NCI-H345 treated with DMSO at 0.1 percent for 48 hours (cell line): ENCODE results near the gene IAPP.
"Not testable (repeated sequence)": the region's sequence is repeated elsewhere in the genome, so short reads cannot be mapped to it uniquely, and the experiment has no call there.

Source experiments
- DNase-seq: peaks from one replicate; lab custom pipeline; 2025; ENCODE audit not compliant: unreplicated experiment; lab: John Stamatoyannopoulos, UW

The IAPP gene

GRCh38 chr12:21372602-21373001 lies at the start of gene IAPP:
IAPP (plus strand) TSS chr12:21372902; CDS start chr12:21373352, 450 bp downstream.
- no peak for DNase-seq

GRCh38 chr12:21323736-21324135 lies 49.0 kb upstream of the IAPP start:
- no peak for DNase-seq

GRCh38 chr12:21324551-21324950 lies 48.2 kb upstream of the IAPP start:
- DNase-seq, result no peak

DNA sequence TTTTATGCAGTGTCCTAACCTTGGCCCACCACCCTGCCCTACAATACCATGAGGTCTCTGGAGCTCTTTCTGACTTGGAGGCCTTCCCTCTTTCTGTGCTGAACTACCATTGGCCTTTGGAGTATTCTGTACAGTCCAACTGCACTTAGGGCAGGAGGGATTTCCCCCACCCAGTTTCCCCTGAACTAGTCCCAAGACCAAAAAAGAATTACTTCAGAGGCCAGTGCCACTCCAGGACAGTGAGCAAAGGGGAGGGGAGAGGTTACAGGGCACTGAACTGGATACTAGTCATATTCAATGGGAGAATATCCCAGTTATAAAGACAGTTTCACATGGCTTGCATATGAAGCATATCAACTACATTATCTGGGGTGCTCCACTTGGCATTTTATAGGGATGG lies 44.1 kb upstream of the IAPP start:
- DNase-seq, result no peak

DNA sequence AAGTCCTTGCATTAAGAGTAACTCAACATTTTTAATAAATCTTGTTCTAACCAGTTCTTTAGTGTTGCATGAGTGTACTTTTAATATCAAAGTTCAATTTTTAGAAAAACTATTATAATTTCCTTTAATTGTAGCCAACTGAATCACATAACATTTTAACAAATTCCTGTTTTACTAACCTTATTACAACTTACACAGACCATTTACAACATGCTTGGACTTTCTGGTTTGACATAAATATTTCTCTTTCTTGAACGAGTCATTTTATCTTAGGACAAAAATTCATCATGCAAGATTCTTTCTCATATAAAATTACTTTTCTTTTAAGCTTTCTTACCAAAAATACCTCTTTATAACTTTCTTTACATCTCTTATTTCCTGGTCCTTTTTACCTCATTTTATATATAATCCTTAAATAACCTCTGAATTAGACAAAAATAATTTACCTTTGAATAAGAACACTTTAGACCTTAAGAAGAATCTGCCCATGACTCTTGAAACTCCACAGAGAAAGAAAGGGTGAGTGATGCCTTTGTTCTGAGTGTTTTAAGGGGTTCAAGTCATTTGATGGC lies 41.9 kb upstream of the IAPP start:
- DNase-seq, result no peak

- DNase-seq, result no peak
Observed at GRCh38 chr12:21334771-21335325, 37.9 kb upstream of the IAPP start, which contains the start of gene SLCO1A2. SLCO1A2 (minus strand) TSS chr12:21334917; CDS start chr12:21334647, 270 bp downstream.

GRCh38 chr12:21336656-21337055 lies 36.0 kb upstream of the IAPP start:
- no peak for DNase-seq

DNA sequence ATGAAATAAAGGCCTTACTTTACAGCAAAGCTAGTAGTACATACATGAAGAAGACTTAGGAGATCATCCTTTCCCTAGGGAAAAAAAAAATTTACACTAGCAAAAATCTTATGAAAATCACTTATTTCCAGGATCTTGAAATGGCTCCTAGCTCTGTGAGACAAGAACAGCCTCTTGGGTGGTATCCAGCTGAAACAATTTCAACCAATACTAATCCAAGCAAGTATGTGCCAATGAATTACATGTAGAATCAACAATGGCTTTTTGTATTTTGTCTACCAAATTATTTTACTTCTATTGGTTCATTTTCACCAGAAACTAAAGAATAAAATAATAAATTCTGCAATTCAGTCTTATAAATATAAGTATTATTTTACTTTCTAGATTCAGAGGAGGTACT lies 35.2 kb upstream of the IAPP start:
- no peak for DNase-seq

GRCh38 chr12:21337959-21338744 lies 34.5 kb upstream of the IAPP start:
- no peak for DNase-seq

DNA sequence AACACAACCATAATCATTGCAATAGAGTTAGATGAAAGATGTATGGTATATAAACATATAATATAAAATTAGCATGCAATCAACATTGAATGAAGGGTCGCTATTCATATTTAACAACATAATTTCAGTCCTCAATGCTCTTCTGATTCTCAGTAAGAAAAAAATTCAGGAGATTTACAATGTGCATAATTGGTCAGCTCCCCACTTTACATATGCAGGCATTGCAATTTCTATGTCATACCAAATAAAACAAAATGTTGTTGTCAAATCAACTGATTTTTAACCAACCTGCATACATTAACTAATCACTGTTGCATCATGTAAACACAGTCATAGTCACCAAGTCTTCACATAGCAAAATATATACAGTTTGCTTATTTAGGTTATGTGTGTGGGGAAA lies 32.8 kb upstream of the IAPP start:
- no peak for DNase-seq

DNA sequence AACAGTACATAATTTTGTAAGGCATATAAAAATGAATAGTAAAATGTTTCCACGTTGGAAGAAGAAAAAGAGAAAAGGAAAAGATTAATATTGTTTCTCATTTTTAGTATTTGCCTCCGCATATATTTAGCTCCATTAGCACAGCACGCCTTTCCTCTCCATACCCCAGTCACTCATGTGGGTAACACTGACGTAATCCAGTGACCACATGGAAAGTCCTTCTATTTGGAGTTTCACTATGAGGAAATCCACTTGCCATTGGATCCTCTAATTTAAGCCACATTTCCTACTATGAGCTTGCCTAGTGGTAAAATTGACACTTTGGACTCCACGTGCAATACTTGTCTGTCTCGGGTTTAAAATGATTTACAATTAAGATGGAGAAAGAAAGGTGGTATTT lies 32.3 kb upstream of the IAPP start:
- no peak for DNase-seq

DNA sequence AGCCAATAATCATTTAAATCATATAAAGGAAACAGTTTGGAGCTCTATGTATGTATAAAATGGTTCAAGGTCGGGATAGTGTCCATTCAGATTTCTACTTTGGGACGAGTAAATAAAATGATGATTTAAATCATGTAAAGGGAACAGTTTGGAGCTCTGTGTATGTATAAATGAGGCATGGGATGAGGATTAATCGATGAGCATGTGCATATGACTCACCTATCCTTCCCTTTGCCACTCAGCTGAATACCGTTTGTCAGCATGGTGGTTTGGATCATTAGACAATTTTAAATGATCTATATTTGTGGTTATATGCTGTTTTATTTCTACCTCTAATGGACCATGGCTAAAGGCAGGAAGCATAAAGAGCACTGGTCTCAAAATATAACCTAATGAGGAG lies 30.9 kb upstream of the IAPP start:
- no peak for DNase-seq

- no peak for DNase-seq
Observed at GRCh38 chr12:21343636-21344035, 29.1 kb upstream of the IAPP start.

DNA sequence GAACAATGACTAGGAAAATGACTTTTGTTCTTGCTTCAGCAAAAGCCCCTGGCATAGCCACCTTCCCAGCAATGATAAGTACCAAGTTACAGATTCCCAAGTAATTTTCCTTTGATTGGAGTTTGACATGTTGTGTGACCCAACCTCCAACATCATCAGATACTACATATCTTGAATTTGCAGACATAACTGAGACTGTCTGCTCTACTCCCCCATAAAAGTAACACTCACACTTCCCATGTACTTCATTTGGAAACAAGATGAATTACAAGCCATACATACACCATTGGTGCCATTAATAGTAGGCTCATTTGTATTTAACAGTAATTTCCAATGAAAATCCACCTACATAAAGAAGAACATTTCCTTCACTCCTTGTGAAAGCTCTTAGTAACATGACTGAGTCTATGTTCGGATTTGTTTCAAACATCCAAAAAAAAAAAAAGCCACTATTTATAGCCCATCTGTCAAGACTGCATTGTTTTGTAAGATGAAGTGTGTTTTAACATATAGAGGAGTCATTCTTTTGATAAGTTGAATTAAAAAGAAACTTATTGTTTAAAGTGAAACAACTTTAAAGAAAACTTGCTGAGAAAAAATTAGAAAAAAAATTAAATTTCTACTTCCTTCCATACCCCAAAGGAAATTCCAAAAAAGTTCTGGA lies 26.0 kb upstream of the IAPP start:
- no peak for DNase-seq

DNA sequence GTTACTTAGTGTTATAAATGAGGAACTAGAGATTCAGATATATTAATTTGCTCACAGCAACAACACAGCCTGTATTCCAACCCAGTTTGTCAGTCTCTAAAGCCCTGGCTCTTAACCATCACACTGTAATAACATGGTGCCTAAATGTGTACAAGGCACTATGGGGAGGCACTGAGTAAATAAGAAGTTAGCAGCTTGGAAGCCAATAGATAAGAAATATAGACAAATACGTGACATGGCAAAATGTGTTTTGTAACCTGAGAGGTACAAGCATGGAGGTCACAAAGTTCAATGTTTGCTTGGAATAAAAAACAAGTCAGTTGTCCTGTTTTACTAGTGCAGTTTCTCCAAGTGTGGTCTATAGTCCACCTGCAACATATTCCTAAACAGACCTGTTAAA lies 21.7 kb upstream of the IAPP start:
- DNase-seq, result no peak

GRCh38 chr12:21353487-21353886 lies 19.2 kb upstream of the IAPP start:
- DNase-seq, result no peak

GRCh38 chr12:21353948-21354347 lies 18.8 kb upstream of the IAPP start:
- DNase-seq, result no peak

DNA sequence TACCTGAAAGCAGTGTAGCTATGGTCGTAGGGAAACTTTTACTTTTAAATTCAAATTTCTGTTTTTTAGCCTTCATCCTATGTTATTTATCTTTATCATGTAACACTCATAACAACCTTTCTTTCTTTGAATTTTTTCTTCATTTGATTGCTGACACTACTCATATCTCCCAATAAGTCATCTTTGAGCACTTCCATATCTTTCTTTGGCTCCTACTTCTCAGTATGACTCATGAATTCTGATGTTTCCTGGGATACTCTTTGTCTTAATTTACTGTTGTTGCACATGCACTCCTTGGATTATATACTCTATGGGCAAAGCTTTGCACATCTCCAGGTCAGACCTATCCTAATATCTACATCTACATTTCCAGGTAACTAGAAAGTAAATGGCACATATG lies 18.1 kb upstream of the IAPP start:
- DNase-seq, result no peak

DNA sequence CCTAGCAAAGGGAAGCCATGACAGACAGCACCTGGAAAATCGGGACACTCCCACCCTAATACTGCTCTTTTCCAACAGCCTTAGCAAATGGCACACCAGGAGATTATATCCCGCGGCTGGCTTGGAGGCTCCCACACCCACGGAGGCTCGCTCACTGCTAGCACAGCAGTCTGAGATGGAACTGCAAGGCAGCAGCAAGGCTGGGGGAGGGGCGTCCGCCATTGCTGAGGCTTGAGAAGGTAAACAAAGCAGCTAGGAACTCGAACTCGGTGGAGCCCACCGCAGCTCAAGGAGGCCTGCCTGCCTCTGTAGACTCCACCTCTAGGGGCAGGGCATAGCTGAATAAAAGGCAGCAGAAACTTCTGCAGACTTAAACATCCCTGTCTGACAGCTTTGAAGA lies 12.1 kb upstream of the IAPP start:
- DNase-seq, result not testable (repeated sequence)

DNA sequence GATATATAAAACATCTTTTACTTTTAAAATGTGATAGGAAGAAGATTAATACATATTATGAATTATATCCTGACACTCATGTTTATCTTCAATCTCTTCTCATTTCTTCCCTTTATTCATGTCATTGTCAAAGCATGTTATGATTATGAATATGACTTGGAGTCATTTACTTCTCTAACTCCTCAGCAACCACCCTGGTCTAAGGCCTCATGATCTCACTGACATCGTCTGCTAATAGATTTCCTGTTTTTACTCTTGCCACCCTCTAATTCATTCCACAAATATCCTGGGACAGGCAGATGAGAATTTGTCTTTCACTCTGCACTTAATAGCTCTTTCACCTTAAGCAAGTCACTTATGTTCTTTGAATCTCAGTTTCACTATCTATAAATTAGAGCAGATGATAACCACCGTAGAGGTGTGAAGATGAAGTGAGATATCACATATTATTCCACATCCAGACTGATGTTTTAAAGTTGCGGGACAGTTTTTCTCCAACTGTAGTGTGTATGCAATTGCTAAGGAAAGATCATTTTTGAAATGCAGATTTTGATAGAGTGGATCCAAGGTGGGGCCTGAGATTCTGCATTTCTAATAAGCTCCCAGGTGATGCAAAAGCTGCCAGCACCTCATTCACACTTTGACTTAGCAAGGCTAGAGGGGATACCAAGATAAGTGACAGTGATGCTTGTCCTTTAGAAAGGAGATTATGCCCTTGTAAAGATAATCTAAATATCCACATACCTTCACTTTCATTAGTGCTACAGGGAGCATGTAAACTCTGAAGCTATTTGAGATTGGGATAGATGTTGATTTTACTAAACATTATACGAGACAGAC lies 3.3 kb upstream of the IAPP start:
- DNase-seq, result no peak

GRCh38 chr12:21370845-21371449 lies 1.8 kb upstream of the IAPP start:
- no peak for DNase-seq
